ENCODE results near the gene RNF220. TPM values are rescaled to one million over a fixed set of nuclear protein-coding genes. Genes with fewer than 3 reads are reported as not detected.

Gene RNF220
- total RNA-seq, 1 donor from 2014 or later: 89.5 TPM

DNA sequence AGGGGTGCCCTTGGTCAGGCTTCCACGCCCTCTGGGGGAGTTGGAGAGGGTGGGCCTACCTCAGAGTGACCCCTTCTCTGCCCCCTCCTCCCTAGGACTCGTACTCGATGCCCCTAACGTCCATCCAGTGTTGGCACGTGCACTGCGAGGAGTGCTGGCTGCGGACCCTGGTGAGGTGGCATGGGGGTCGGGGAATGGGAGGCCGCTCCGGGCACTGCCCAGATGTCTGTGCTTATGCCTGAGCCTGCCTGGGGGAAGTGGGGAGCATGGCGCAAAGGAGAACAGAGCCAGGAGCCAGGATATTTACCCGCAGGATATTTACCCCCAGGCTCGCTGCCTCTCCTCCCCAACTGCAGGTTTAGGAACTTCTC lies 244.7 kb downstream of the RNF220 start:
- intact Hi-C loops (cut with micrococcal nuclease): no loop called here
- no peaks in the 10 kb centered on the region for H3K27me3 Mint-ChIP-seq (ENCODE audit: low read depth)
- peaks cover 35% of the 10 kb centered on the region for H3K36me3 Mint-ChIP-seq (ENCODE audit: low read depth)
- no peaks in the 10 kb centered on the region for H3K4me1 Mint-ChIP-seq (ENCODE audit: low read depth)
- no peaks in the 10 kb centered on the region for H3K9me3 Mint-ChIP-seq
- H3K27ac Mint-ChIP-seq: no peak overlapping the region
- no peak overlapping the region for H3K4me3 Mint-ChIP-seq (ENCODE audit: low read depth)
- no peak for DNase-seq (ENCODE audit: low spot score)

DNA sequence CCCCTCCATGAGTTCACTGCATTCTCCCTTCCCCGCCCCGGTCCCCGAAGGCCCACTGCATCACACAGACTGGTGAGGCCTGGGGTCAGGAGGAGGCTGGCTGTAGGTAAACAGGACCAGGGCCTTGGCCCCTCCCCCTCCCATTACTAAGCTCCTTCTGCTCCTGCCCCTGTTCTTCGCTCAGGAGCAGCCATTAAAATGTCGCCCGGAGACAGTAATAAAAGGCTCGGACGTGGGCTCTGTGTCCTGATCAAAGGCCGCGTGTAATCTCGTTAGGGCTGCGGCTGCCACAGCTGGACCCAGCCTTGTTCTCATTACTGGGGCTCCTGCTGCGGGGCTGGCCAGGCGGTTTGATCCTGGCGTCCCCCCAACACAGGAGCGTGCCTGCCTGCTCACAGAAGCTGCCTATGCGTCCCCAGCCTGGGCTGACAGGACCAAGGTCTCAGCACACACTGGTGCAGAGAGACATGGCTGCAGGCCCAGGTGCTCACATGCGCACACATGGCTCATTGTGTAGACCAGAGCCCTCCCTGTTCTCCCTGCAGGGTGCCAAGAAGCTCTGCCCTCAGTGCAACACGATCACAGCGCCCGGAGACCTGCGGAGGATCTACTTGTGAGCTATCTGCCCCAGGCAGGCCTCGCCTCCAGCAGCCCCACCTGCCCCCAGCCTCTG lies 245.2 kb downstream of the RNF220 start:
- Mint-ChIP-seq H3K27me3 (ENCODE audit: low read depth) (no peaks in the 10 kb centered on the region), H3K27ac (no peak overlapping the region), H3K9me3 (no peaks in the 10 kb centered on the region), H3K4me3 (ENCODE audit: low read depth) (no peak overlapping the region), H3K4me1 (ENCODE audit: low read depth) (no peaks in the 10 kb centered on the region), H3K36me3 (ENCODE audit: low read depth) (peaks cover 31% of the 10 kb centered on the region)
- intact Hi-C loops (cut with micrococcal nuclease): no loop called here
- no peak for DNase-seq (ENCODE audit: low spot score)

DNA sequence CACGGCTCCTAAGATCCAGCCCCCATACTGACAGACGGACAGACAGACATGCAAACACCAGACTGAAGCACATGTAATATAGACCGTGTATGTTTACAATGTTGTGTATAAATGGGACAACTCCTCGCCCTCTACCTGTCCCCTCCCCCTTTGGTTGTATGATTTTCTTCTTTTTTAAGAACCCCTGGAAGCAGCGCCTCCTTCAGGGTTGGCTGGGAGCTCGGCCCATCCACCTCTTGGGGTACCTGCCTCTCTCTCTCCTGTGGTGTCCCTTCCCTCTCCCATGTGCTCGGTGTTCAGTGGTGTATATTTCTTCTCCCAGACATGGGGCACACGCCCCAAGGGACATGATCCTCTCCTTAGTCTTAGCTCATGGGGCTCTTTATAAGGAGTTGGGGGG lies 246.0 kb downstream of the RNF220 start:
- Mint-ChIP-seq H3K4me3 (ENCODE audit: low read depth) (no peak overlapping the region), H3K9me3 (no peaks in the 10 kb centered on the region), H3K4me1 (ENCODE audit: low read depth) (no peaks in the 10 kb centered on the region), H3K27ac (no peak overlapping the region), H3K36me3 (ENCODE audit: low read depth) (peaks cover 30% of the 10 kb centered on the region), H3K27me3 (ENCODE audit: low read depth) (no peaks in the 10 kb centered on the region)
- intact Hi-C loops (cut with micrococcal nuclease): no loop called here
- no peak for DNase-seq (ENCODE audit: low spot score)

DNA sequence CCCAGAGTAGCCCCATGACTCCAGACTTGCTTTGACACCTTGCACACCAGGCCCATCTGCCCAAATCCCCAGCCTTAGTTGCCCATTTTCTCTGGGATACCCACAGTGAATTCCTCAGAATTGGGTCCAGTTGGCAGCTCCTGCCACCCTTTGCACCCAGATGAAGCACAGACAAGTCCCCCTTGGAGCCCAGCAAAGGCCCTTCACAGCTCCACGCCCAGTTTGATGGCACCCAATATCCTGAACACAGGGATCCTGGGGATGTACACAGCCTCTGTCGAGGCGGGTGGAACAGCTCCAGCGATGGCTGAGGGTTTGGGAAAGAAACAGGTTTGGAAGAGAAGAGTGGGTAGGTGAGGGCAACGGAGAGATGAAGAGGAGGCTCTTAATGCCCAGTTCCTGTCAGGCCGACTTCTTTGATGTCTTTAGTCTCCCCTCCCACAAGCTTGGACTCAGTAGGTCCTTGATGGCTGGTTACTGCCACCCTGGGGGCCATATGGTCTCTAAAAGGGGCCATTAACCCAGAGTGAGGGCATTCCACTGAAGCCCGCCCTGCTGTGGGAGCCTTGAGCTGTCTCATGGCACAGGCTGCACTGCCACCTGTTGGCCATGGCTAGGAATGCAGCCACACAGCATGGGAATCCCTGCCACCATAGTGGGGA lies 247.5 kb downstream of the RNF220 start:
- Mint-ChIP-seq H3K4me1 (ENCODE audit: low read depth) (no peaks in the 10 kb centered on the region), H3K4me3 (ENCODE audit: low read depth) (no peak overlapping the region), H3K27me3 (ENCODE audit: low read depth) (no peaks in the 10 kb centered on the region), H3K36me3 (ENCODE audit: low read depth) (peaks cover 26% of the 10 kb centered on the region), H3K27ac (peak overlapping the region; percentile 24), H3K9me3 (no peaks in the 10 kb centered on the region)
- peak; percentile 61 for DNase-seq (ENCODE audit: low spot score)
- intact Hi-C loops (cut with micrococcal nuclease): loop anchor here (2.0 kb wide), 1 partner anchor 80 kb away; no protein-coding TSS in a partner anchor

DNA sequence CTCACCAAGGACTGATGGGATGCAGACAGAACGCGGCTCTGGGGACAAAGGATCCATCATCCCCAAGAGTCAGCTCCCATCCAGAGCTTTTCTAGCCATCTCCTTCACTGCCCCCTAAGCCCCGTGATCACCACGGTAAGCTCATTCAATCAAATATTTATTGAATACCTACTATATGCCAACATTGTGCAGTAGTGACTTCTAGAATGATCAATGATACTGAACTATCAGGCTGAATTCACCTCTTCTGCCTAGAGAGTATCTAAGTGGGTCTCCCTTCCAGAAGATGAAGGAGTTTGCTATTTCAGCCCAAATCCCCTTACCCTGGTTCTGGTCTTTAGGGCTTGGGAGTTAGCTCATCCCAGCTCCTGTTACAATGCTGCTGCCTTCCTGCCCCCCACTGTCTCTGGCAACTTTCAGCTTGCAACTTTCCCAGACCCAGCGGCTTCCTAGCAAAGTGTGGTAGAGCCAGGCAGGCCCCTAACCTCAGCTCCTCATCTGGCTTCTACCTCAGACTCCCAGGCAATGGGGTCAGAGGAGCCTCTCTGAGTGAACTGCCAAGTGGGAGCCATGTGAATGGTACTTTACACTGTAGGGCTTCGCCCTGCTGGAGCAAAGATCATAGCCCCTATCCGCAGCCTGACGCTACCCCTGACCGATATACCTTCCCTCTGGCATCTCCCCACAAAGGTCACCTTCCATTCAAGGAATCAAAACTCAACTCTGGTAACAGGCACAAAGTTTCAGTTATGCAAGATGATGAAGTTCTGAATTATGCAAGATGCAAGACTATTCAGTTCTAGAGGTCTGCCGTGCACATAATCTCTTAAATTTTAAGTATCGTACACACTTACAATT lies 248.3 kb downstream of the RNF220 start:
- H3K27ac Mint-ChIP-seq: no peak overlapping the region
- no peak overlapping the region for H3K4me3 Mint-ChIP-seq (ENCODE audit: low read depth)

DNA sequence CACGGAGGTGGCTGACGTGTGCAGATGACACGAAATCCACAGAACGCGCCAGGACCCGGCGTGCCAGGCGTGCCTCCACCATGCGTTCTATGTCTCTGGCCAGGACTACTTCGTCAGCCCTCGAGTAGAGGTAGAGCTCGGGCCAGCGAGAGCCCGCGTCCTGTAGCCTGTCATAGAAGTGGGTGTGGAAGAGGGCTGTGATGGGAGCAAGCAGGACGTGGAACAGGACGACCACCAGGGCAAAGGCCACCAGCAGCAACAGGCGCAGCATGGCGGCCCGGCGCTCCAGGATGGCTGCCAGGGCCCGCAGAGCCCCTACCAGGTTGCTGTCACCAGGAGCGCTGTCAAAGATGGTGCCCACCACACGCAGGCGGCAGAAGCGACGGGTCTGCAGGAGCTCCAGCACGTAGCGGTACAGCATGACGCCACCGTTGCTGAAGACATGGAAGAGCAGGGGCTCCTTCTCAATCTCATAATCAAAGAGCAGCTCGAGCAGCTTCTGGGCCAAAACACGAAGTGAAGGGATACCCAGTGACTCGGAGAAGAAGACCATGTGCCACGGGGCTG lies 249.6 kb downstream of the RNF220 start:
- DNase-seq (ENCODE audit: low spot score): no peak
- H3K4me1 Mint-ChIP-seq (ENCODE audit: low read depth): no peaks in the 10 kb centered on the region
- intact Hi-C loops (cut with micrococcal nuclease): no loop called here
- H3K4me3 Mint-ChIP-seq (ENCODE audit: low read depth): no peak overlapping the region
- H3K27me3 Mint-ChIP-seq (ENCODE audit: low read depth): no peaks in the 10 kb centered on the region
- no peak overlapping the region for H3K27ac Mint-ChIP-seq
- peaks cover 13% of the 10 kb centered on the region for H3K36me3 Mint-ChIP-seq (ENCODE audit: low read depth)
- H3K9me3 Mint-ChIP-seq: no peaks in the 10 kb centered on the region

More for the DNA sequence above, 248.3 kb downstream of the RNF220 start:
- intact Hi-C loops (cut with micrococcal nuclease): loop anchor here (2.0 kb wide), 1 partner anchor 81 kb away; no protein-coding TSS in a partner anchor
- Mint-ChIP-seq H3K9me3 (no peaks in the 10 kb centered on the region), H3K36me3 (ENCODE audit: low read depth) (peaks cover 25% of the 10 kb centered on the region), H3K27me3 (ENCODE audit: low read depth) (no peaks in the 10 kb centered on the region), H3K4me1 (ENCODE audit: low read depth) (no peaks in the 10 kb centered on the region)
- no peak for DNase-seq (ENCODE audit: low spot score)

DNA sequence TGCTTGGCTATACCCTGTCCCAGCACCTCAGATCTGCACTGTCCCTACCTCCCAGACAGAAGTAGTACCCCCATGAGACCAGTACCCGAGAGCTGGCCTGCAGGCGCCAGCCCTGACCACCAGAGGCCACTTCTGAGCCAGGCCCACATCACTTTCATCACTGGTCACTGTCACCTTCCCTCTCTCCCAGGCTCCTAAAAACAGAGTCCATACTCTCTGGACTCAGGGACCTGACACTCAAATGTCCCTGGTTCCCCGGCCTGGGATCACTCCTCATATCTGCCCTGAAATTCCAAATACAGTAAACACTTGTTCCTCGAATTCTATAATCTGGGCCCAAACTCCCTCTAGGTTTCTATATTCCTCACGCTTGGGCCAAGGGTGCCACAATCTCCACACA lies 250.6 kb downstream of the RNF220 start:
- no peaks in the 10 kb centered on the region for H3K27me3 Mint-ChIP-seq (ENCODE audit: low read depth)
- peaks cover 8% of the 10 kb centered on the region for H3K36me3 Mint-ChIP-seq (ENCODE audit: low read depth)
- no peaks in the 10 kb centered on the region for H3K9me3 Mint-ChIP-seq
- H3K4me3 Mint-ChIP-seq (ENCODE audit: low read depth): no peak overlapping the region
- intact Hi-C loops (cut with micrococcal nuclease): no loop called here
- no peak for DNase-seq (ENCODE audit: low spot score)
- H3K27ac Mint-ChIP-seq: no peak overlapping the region
- H3K4me1 Mint-ChIP-seq (ENCODE audit: low read depth): no peaks in the 10 kb centered on the region

DNA sequence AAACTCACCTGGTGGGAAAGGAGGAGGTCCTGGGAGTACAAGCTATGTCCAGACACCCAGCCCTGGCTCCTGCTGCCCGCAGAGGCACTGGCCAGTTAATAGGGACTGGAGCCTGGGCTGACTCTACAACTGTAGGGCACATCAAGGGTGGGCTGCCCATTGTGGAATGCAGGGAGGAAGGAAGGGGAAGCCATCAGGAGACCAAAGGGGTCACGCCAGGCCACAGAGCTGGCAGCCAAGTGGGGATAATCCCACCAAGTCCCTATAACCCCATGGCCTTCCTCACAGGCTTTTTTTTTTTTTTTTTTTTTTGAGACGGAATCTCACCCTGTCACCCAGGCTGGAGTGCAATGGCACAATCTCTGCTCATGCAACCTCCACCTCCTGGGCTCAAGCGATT lies 254.5 kb downstream of the RNF220 start:
- DNase-seq (ENCODE audit: low spot score): no peak
- intact Hi-C loops (cut with micrococcal nuclease): no loop called here

DNA sequence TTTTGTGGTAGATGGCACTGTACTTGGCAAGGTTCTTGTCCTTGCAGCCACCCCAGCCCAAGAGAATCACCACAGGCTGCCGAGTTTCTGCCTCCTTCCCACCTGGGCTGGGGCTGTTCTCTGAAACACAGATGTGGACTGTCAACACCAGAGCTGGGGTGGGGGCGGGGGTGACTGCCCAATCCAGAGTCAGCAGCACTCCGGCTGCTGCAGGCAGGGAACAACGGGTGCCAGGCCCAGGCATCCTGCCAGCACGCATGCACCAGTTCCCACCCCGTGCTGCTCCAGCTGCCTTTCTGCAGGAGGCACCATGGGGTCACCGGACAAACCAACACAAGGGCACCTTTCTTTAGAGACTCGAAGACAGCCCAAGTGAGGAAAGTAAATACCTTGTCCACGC lies 255.1 kb downstream of the RNF220 start:
- no peaks in the 10 kb centered on the region for H3K27me3 Mint-ChIP-seq (ENCODE audit: low read depth)
- no peaks in the 10 kb centered on the region for H3K9me3 Mint-ChIP-seq
- H3K27ac Mint-ChIP-seq: no peak overlapping the region
- no peak for DNase-seq (ENCODE audit: low spot score)
- H3K4me1 Mint-ChIP-seq (ENCODE audit: low read depth): peaks cover 8% of the 10 kb centered on the region
- H3K4me3 Mint-ChIP-seq (ENCODE audit: low read depth): no peak overlapping the region
- H3K36me3 Mint-ChIP-seq (ENCODE audit: low read depth): no peaks in the 10 kb centered on the region
- intact Hi-C loops (cut with micrococcal nuclease): no loop called here

More for the DNA sequence above, 254.5 kb downstream of the RNF220 start:
- Mint-ChIP-seq H3K36me3 (ENCODE audit: low read depth) (no peaks in the 10 kb centered on the region), H3K9me3 (no peaks in the 10 kb centered on the region), H3K4me1 (ENCODE audit: low read depth) (peaks cover 2% of the 10 kb centered on the region), H3K27me3 (ENCODE audit: low read depth) (no peaks in the 10 kb centered on the region), H3K27ac (no peak overlapping the region), H3K4me3 (ENCODE audit: low read depth) (no peak overlapping the region)

DNA sequence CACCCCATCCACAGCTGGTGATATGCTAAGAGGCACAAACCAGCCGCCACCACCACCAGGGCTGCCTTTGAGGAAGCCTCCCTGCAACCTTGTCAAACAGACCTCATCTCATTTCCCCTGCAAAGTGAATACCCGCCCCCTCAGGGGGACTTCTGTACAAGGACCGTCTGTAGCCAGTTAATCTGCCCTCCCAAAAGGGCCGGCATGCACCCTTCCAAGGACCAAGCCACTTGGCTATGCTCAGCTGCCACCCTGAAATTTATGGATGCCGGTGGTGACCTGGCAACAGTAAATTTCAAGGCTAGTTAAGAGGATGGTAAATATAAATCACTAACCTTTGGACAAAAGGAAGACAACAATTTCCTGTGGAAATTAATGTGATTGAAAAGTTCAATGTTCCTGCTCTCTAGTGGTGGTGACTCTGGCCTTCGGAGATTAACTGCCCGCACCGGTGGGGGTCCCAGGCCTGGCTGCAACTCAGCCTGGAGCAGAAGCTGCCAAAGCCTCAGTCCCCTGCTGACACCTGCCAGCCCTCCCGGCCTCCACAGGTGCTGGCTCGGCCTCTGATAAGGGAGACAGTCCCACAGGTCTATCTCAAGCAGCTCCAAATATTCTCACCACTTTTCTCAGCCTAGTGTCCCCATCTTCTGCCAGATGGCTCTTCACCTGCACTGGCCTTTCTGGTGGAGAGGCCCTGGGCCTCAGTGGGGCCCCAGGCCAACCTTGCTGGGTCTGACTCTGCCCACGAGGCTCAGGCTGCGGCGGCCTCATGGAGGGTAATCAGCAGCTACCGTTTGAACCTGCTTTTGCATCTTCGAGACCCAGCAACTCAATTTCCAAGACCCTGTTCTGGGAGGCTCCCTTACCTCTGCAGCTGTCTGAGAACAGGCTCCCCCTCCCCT lies 257.0 kb downstream of the RNF220 start:
- H3K36me3 Mint-ChIP-seq (ENCODE audit: low read depth): no peaks in the 10 kb centered on the region

DNA sequence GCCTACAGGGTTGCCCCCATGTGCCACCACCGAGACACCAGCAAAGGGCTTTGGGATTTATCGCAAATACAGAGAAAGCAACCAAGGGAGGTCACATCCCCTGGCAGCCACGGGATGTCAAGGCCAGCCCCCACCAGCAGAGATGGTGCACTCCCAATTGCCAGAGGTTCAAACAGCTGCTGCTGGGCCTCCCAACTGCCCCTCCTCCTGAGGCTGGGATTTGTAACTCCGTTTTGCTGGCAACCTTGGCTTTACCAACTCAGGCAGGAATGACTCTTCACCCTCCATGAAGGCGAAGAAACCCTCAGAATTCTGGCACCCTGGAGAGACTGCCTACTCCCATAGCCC lies 257.6 kb downstream of the RNF220 start:
- no peak for DNase-seq (ENCODE audit: low spot score)
- H3K4me3 Mint-ChIP-seq (ENCODE audit: low read depth): no peak overlapping the region
- intact Hi-C loops (cut with micrococcal nuclease): no loop called here
- no peaks in the 10 kb centered on the region for H3K9me3 Mint-ChIP-seq
- no peak overlapping the region for H3K27ac Mint-ChIP-seq
- peaks cover 16% of the 10 kb centered on the region for H3K4me1 Mint-ChIP-seq (ENCODE audit: low read depth)
- no peaks in the 10 kb centered on the region for H3K36me3 Mint-ChIP-seq (ENCODE audit: low read depth)
- no peaks in the 10 kb centered on the region for H3K27me3 Mint-ChIP-seq (ENCODE audit: low read depth)

More for the DNA sequence above, 257.0 kb downstream of the RNF220 start:
- Mint-ChIP-seq H3K4me3 (ENCODE audit: low read depth) (no peak overlapping the region), H3K4me1 (ENCODE audit: low read depth) (peaks cover 16% of the 10 kb centered on the region), H3K27ac (no peak overlapping the region), H3K27me3 (ENCODE audit: low read depth) (no peaks in the 10 kb centered on the region), H3K9me3 (no peaks in the 10 kb centered on the region)
- intact Hi-C loops (cut with micrococcal nuclease): no loop called here
- DNase-seq (ENCODE audit: low spot score): no peak

DNA sequence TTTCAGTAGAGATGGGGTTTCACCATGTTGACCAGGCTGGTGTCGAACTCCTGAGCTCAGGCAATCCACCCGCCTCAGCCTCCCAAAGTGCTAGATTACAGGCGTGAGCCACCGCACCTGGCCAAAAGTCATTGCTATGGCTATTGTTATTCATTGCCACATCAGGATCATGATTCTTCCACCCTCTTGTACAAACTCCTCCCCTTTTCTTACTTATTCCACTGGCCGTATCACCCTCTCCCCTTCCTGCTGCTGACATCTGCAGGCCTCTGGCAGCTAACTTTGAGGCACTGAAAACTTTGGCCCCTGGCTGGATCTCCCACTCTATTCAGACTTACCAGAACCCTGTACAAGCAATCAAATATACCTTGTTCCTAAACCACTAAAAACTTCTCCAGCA lies 258.4 kb downstream of the RNF220 start:
- intact Hi-C loops (cut with micrococcal nuclease): no loop called here
- H3K36me3 Mint-ChIP-seq (ENCODE audit: low read depth): no peaks in the 10 kb centered on the region
- no peak overlapping the region for H3K4me3 Mint-ChIP-seq (ENCODE audit: low read depth)
- peaks cover 16% of the 10 kb centered on the region for H3K4me1 Mint-ChIP-seq (ENCODE audit: low read depth)
- no peaks in the 10 kb centered on the region for H3K9me3 Mint-ChIP-seq
- no peaks in the 10 kb centered on the region for H3K27me3 Mint-ChIP-seq (ENCODE audit: low read depth)
- no peak for DNase-seq (ENCODE audit: low spot score)
- H3K27ac Mint-ChIP-seq: no peak overlapping the region
